ENCODE measurements around the gene SLC66A2. TPM values are rescaled to one million over a fixed set of nuclear protein-coding genes. Genes with fewer than 3 reads are reported as not detected.

SLC66A2 gene
- total RNA-seq, 4 donors from 2014 or later: 93.5 to 193 (median 100) TPM

DNA sequence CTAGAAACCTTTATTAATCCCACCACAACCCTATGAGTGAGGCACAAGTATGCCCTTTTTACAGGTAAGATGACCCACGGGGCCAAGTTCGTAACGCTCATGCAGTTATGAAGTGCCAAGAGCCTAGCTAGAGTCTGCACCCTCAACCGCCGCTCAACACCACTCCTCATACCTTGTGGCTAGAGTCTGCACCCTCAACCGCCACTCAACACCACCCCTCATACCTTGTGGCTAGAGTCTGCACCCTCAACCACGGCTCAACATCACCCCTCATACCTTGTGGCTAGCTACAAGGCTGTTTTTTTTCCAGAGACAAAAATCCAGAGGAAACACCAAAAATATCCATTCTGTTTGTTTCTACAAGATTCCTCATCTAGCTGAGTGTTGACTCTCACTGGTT, 32.3 kb upstream of the SLC66A2 start:
- WGBS, 2 donors: 79 to 92% methylated on average over 7 of the region's 7 CpGs
- Histone ChIP-seq H3K36me3 (peaks cover 0 to 4% of the 10 kb centered on the region in 2 donors), H3K9me3 (no peaks in the 10 kb centered on the region), H3K4me3 (replicated peaks in 1 of 3) (no peak overlapping the region), H3K27me3 (no peaks in the 10 kb centered on the region), H3K27ac (peak overlapping the region; percentile 7 to 60 (median 52)), H3K4me1 (peaks cover 31% of the 10 kb centered on the region in 2 donors)
- TF ChIP-seq, protein P1, sequence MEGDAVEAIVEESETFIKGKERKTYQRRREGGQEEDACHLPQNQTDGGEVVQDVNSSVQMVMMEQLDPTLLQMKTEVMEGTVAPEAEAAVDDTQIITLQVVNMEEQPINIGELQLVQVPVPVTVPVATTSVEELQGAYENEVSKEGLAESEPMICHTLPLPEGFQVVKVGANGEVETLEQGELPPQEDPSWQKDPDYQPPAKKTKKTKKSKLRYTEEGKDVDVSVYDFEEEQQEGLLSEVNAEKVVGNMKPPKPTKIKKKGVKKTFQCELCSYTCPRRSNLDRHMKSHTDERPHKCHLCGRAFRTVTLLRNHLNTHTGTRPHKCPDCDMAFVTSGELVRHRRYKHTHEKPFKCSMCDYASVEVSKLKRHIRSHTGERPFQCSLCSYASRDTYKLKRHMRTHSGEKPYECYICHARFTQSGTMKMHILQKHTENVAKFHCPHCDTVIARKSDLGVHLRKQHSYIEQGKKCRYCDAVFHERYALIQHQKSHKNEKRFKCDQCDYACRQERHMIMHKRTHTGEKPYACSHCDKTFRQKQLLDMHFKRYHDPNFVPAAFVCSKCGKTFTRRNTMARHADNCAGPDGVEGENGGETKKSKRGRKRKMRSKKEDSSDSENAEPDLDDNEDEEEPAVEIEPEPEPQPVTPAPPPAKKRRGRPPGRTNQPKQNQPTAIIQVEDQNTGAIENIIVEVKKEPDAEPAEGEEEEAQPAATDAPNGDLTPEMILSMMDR (IDR thresholded peaks at IDR 0.05): no peak
- no peak for TF ChIP-seq POLR2A (IDR thresholded peaks at IDR 0.05)
- no peak for DNase-seq
- intact Hi-C loops (cut with DNase I): no loop called here

DNA sequence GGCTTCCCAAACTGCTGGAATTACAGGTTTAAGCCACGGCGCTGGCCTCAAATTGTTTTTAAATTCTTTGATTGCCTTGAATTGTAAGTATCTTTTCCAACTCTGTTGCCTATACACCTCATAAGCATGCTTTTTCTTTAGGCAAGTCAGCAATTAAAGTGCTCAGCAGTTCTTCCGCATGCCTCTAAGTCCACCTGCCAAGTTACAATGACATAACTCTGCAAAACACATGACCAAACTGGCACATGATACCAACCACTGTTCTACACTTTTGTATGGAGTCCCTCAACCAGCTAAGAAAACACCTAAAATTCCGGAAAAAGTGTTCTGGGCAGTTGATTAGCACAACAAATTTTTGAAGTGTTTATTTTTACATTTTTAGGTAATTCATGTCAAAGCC, 31.8 kb upstream of the SLC66A2 start:
- H3K4me1 ChIP-seq: peaks cover 31% of the 10 kb centered on the region in 2 donors
- 72 to 81% methylated on average over 4 of the region's 4 CpGs for whole genome bisulfite sequencing, 2 donors
- no peaks in the 10 kb centered on the region for H3K27me3 ChIP-seq
- peak overlapping the region; percentile 52 to 79 (median 60) for H3K27ac ChIP-seq
- intact Hi-C loops (cut with DNase I): no loop called here
- no peak overlapping the region for H3K4me3 ChIP-seq (replicated peaks in 1 of 3)
- DNase-seq: peak; percentile 43 to 47
- TF ChIP-seq, protein P1 (IDR thresholded peaks at IDR 0.05): no peak
- no peak for TF ChIP-seq POLR2A (IDR thresholded peaks at IDR 0.05)
- no peaks in the 10 kb centered on the region for H3K9me3 ChIP-seq
- peaks cover 0 to 4% of the 10 kb centered on the region in 2 donors for H3K36me3 ChIP-seq

DNA sequence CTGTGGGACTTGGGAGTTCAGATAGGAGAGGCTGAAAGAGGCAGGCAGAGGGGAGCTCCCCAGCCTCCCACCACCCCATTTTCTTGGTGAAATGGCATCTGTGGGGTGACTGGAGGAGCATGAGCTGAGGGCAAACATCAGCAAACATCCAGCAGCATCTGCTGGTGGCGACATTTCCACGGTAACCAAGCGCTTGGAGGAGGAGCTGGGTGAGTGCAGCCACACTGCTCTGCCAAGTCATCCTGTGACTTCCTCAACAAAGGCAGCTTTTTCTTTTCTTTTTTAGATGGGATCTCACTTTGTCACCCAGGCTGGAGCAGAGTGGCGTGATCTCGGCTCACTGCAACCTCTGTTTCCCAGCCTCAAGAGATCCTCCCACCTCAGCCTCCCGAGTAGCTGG, 31.3 kb upstream of the SLC66A2 start:
- Histone ChIP-seq H3K4me3 (replicated peaks in 1 of 3) (no peak overlapping the region), H3K4me1 (peaks cover 31% of the 10 kb centered on the region in 2 donors), H3K27me3 (no peaks in the 10 kb centered on the region), H3K36me3 (peaks cover 0 to 4% of the 10 kb centered on the region in 2 donors), H3K27ac (peak overlapping the region; percentile 52 to 79 (median 60)), H3K9me3 (no peaks in the 10 kb centered on the region)
- peak in 1 of 2 donors; percentile 23 for DNase-seq
- intact Hi-C loops (cut with DNase I): no loop called here
- 77 to 94% methylated on average over 6 of the region's 6 CpGs for whole genome bisulfite sequencing, 2 donors
- TF ChIP-seq, protein P1 (IDR thresholded peaks at IDR 0.05): no peak
- no peak for TF ChIP-seq POLR2A (IDR thresholded peaks at IDR 0.05)

DNA sequence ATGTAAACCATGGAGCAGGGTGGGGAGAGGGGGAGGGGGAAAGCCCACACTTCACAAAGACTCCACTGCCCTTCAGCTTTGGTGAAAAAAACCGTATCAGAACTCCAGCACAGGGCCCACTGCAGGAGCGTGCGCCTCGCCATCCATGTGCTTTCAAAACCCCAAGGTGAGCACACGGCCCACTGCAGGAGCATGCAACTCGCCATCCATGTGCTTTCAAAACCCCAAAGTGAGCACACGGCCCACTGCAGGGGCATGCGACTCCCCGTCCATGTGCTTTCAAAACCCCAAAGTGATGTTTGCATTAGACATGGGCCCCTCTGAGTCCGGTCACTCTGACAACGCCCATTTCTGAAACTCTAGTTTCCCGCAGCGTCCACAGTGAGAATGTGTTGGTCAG, 29.1 kb upstream of the SLC66A2 start:
- H3K36me3 ChIP-seq: peaks cover 0 to 9% of the 10 kb centered on the region in 2 donors
- no peaks in the 10 kb centered on the region for H3K27me3 ChIP-seq
- no peak for DNase-seq
- no peak overlapping the region for H3K4me3 ChIP-seq (replicated peaks in 1 of 3)
- H3K4me1 ChIP-seq: peaks cover 16 to 18% of the 10 kb centered on the region in 2 donors
- 81 to 86% methylated on average over 13 of the region's 13 CpGs for WGBS, 2 donors
- H3K27ac ChIP-seq: no peak overlapping the region
- TF ChIP-seq, protein P1 (IDR thresholded peaks at IDR 0.05): no peak
- TF ChIP-seq POLR2A (IDR thresholded peaks at IDR 0.05): no peak
- no peaks in the 10 kb centered on the region for H3K9me3 ChIP-seq
- intact Hi-C loops (cut with DNase I): no loop called here

DNA sequence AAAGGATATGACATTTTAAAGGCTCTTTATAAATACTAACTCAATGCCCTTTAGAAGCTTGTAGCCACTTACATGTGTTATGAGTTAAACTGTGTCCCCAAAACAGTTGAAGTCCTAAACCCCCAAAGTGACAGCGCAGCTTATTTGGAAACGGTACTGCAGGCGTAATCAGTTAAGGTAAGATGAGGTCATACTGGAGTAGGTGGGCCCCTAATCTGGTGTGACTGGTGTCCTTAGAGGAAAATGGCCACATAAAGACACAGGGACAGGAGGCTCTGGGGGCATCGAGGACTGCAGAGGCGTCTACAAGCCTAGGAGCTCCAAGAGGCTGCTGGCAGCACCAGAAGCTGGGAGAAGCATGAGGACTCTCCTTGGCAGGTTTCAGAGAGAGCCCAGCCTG, 28.4 kb upstream of the SLC66A2 start:
- no peaks in the 10 kb centered on the region for H3K27me3 ChIP-seq
- WGBS, 2 donors: 94 to 95% methylated on average over 5 of the region's 5 CpGs
- H3K4me3 ChIP-seq (replicated peaks in 1 of 3): no peak overlapping the region
- H3K27ac ChIP-seq: no peak overlapping the region
- peaks cover 16 to 18% of the 10 kb centered on the region in 2 donors for H3K4me1 ChIP-seq
- H3K9me3 ChIP-seq: no peaks in the 10 kb centered on the region
- TF ChIP-seq, protein P1 (IDR thresholded peaks at IDR 0.05): no peak
- TF ChIP-seq POLR2A (IDR thresholded peaks at IDR 0.05): no peak
- peaks cover 0 to 5% of the 10 kb centered on the region in 2 donors for H3K36me3 ChIP-seq
- intact Hi-C loops (cut with DNase I): loop anchor here (10.0 kb wide), 1 partner anchor 295 kb away; no protein-coding TSS in a partner anchor
- no peak for DNase-seq
